Esophagus squamous epithelium (tissue), 5 donors: ENCODE data around the gene APOL5. TPM values are rescaled to one million over a fixed set of nuclear protein-coding genes. Genes with fewer than 3 reads are reported as not detected.
A peak's percentile ranks its signal among the peaks of the same experiment; 100 is the strongest.
"Not testable (repeated sequence)": the region's sequence is repeated elsewhere in the genome, so short reads cannot be mapped to it uniquely, and the experiment has no call there.

Source experiments
- DNase-seq: peaks from one replicate; lab custom pipeline; 2025; lab: John Stamatoyannopoulos, UW
- H3K27ac ChIP-seq, 4 donors: fragments of 200-600 bp; sonication (generic); one replicate each; pipeline ENCODE4 v1.5.1; 2016 to 2019; ENCODE audit warnings: mild to moderate bottlenecking in 1 of 4
- H3K27me3 ChIP-seq, 4 donors: fragments of 200-600 bp; sonication (generic); 1 replicate in 3 of 4; 2 replicates in 1 of 4; pipeline versions ENCODE4 v1.5.1 to v1.6.0; 2017 to 2021; ENCODE audit warnings: antibody characterized with exemption in 1 of 4
- H3K36me3 ChIP-seq, 3 donors: fragments of 200-600 bp; sonication (generic); one replicate each; pipeline ENCODE4 v1.5.1; 2016 to 2019
- H3K4me1 ChIP-seq, 3 donors: fragments of 200-600 bp; sonication (generic); one replicate each; pipeline ENCODE4 v1.5.1; 2017 to 2019
- H3K4me3 ChIP-seq, 4 donors: fragments of 200-600 bp; sonication (generic); 1 replicate in 3 of 4; 2 replicates in 1 of 4; pipeline ENCODE4 v1.5.1; 2016 to 2019; ENCODE audit warnings: mild to moderate bottlenecking in 2 of 4, moderate library complexity in 1 of 4
- H3K9me3 ChIP-seq, 3 donors: fragments of 200-600 bp; sonication (generic); one replicate each; pipeline ENCODE4 v1.5.1; 2016 to 2019
- POLR2A ChIP-seq, 4 donors: fragments of 450-650 bp; IDR thresholded peaks; one replicate each; pipeline ENCODE4 v1.6.1; 2017; ENCODE audit warnings: antibody characterized with exemption in 4 of 4, mild to moderate bottlenecking in 4 of 4, moderate library complexity in 3 of 4
- WGBS, 2 donors: methylation state at CpG; one replicate each; pipeline ENCODE4 v1.1.5; 2018; 5-methylcytosine and 5-hydroxymethylcytosine counted together
- intact Hi-C: fragments of 100-400 bp; cut with DNase I; formaldehyde crosslinking; loops from one replicate; pipeline ENCODE4 v1.15.0; 2022
- total RNA-seq, 4 donors: library from RNA; depleted of rRNA; stranded (reverse); fragments of >200 nt; gene quantifications; one replicate each; pipeline ENCODE4 v1.1.0, GENCODE V29; 2016
- TF ChIP-seq, protein P1 (sequence below), 6 experiments: fragments of 450-650 bp in 4 of 6; fragments of 200-600 bp in 2 of 6; sonication (generic) in 2 of 6; IDR thresholded peaks; one replicate each; pipeline ENCODE4 v1.5.1; 2016 to 2019; ENCODE audit warnings: antibody characterized with exemption in 6 of 6, mild to moderate bottlenecking in 4 of 6, moderate library complexity in 4 of 6
- donor health status: DM: yes; HTN: yes; CAD: no.

APOL5 gene
- total RNA-seq, 4 donors from 2014 or later = not detected

DNA sequence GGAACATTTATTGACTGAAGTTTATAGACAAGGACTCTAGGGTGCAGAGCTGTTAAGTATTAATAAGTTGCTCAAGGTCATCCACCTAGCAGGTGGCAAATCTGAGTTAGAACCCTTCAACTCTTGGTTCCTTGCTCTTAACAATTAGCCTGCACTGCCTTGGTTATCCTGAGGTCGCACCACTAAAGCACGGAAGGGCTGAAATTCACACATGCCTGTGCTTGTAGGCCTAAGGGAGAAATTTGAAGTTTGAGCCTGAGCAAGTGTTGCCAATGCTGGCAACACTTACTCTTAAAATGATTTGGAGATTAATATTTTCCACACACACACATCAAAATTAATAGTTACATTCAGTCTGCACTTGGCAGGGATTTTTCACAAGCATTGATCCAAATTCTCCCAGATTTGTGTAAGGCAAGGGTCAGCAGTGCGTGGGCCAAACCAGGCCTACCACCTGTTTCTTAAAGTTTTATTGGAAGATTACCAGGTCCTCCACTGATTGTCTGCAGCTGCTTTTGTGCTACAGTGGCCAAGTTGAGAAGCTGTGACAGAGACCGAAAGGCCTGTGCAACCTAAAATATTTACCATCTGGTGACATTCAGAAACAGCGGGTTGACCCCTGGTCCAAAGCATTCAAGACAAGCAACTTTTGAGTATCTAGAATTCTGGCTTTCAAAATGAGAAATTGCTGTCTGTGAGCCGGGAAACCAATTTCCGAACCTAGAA lies 16.3 kb downstream of the APOL5 start:
- TF ChIP-seq, protein P1, sequence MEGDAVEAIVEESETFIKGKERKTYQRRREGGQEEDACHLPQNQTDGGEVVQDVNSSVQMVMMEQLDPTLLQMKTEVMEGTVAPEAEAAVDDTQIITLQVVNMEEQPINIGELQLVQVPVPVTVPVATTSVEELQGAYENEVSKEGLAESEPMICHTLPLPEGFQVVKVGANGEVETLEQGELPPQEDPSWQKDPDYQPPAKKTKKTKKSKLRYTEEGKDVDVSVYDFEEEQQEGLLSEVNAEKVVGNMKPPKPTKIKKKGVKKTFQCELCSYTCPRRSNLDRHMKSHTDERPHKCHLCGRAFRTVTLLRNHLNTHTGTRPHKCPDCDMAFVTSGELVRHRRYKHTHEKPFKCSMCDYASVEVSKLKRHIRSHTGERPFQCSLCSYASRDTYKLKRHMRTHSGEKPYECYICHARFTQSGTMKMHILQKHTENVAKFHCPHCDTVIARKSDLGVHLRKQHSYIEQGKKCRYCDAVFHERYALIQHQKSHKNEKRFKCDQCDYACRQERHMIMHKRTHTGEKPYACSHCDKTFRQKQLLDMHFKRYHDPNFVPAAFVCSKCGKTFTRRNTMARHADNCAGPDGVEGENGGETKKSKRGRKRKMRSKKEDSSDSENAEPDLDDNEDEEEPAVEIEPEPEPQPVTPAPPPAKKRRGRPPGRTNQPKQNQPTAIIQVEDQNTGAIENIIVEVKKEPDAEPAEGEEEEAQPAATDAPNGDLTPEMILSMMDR (IDR thresholded peaks at IDR 0.05) = peak in 2 of 6 experiments; percentile 25 to 27
- no peak for TF ChIP-seq POLR2A (IDR thresholded peaks at IDR 0.05)
- DNase-seq = no peak
- WGBS, 2 donors = 29 to 39% methylated on average over 3 to 5 of the region's 7 CpGs
- intact Hi-C loops = no loop called here
- H3K9me3 ChIP-seq = no peaks in the 10 kb centered on the region
- no peak overlapping the region for H3K4me3 ChIP-seq
- peaks cover 0 to 13% (median 6%) of the 10 kb centered on the region in 3 donors for H3K4me1 ChIP-seq
- H3K36me3 ChIP-seq = peaks cover 0 to 28% (median 0%) of the 10 kb centered on the region in 3 donors
- H3K27ac ChIP-seq = no peak overlapping the region
- H3K27me3 ChIP-seq = no peaks in the 10 kb centered on the region

DNA sequence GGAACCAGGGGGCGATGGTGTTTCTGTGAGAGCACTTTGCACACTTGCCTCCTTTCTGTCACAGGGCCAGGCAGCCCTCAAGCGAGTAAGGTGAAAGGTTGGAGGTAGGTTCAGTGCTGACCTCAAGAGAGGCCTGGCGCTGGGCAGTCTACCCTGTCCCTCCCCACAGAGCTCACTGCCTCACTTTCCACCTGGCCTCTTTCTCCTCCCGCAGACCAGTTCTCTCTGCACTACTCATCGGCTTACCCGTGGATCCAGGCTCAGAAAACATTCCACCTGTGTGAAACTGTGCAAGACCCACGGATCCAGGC lies 16.8 kb downstream of the APOL5 start:
- H3K27ac ChIP-seq = no peak overlapping the region
- H3K4me1 ChIP-seq = peaks cover 0 to 16% (median 6%) of the 10 kb centered on the region in 3 donors
- H3K9me3 ChIP-seq = no peaks in the 10 kb centered on the region
- peaks cover 0 to 33% (median 0%) of the 10 kb centered on the region in 3 donors for H3K36me3 ChIP-seq
- WGBS, 2 donors = 74 to 83% methylated on average over 1 to 7 of the region's 7 CpGs
- no peak for DNase-seq
- H3K4me3 ChIP-seq = no peak overlapping the region
- H3K27me3 ChIP-seq = no peaks in the 10 kb centered on the region
- intact Hi-C loops = no loop called here
- TF ChIP-seq, protein P1 (IDR thresholded peaks at IDR 0.05) = no peak
- TF ChIP-seq POLR2A (IDR thresholded peaks at IDR 0.05) = no peak

DNA sequence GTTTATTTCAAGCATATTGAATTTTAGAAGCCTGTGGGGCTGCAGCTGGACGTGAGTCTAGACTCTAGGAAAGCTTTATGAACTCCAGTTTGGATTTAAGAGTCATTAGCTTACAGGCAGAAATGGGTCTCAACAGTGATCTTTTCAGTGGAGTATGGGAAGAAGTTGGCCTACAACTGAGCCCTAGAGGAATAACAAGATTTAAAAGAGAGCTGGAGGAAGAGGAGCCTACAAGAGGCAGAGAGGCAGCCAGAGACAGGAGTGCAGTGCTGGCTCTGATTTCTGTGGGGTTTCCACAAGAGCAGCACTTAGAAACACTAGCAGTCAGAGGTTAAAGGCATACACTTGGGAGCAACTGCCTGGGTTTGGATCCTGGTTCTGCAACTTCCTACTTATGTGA lies 17.9 kb downstream of the APOL5 start:
- Histone ChIP-seq H3K4me3 (no peak overlapping the region), H3K27me3 (no peaks in the 10 kb centered on the region), H3K36me3 (peaks cover 0 to 43% (median 0%) of the 10 kb centered on the region in 3 donors), H3K27ac (no peak overlapping the region), H3K9me3 (no peaks in the 10 kb centered on the region), H3K4me1 (peaks cover 0 to 22% (median 6%) of the 10 kb centered on the region in 3 donors)
- intact Hi-C loops = no loop called here
- 55 to 79% methylated on average over 1 of the region's 1 CpG for WGBS, 2 donors
- DNase-seq = no peak
- no peak for TF ChIP-seq POLR2A (IDR thresholded peaks at IDR 0.05)
- TF ChIP-seq, protein P1 (IDR thresholded peaks at IDR 0.05) = no peak

DNA sequence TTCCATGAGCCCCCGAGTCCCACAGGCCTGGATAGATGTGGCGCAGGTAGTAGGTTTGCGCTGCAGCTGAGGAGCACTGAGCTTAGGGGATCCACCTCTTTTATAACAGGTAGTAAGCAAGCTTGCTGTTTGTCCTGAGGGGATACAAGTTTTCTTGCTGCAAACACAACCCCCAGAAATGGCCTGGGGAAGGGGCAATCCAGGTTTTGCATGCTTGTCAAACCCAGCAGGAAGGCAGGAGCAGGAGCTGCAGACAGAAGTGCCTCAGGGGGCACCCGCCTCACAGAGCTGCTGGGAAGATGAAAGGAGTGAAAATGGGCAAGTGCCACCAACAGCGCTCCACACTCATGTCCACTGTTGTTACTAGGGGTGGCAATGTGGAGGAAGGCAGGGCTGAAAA lies 18.5 kb downstream of the APOL5 start:
- no peaks in the 10 kb centered on the region for H3K9me3 ChIP-seq
- no peak for DNase-seq

DNA sequence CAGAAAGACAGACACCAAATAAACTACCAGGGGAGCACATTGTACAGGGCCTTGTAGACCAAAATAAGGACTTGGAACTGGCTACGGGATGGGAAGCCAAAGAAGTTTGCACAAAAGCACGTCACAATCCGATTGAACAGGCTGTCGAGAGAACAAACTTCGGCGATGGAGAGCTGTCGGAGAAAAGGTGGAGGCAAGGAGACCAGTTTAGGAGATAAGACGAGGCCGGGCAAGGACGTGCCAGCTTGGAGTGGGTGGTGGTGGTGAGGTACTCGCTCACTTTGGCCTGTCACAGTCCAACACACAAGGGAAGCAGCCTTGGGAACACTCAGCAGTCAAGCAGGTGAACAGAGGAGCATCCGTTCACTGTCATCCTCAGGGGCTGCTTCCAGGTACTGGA lies 19.0 kb downstream of the APOL5 start:
- Histone ChIP-seq H3K27me3 (no peaks in the 10 kb centered on the region), H3K4me3 (no peak overlapping the region), H3K9me3 (no peaks in the 10 kb centered on the region), H3K36me3 (peaks cover 0 to 50% (median 0%) of the 10 kb centered on the region in 3 donors), H3K27ac (no peak overlapping the region), H3K4me1 (peaks cover 0 to 22% (median 6%) of the 10 kb centered on the region in 3 donors)
- no peak for TF ChIP-seq POLR2A (IDR thresholded peaks at IDR 0.05)
- TF ChIP-seq, protein P1 (IDR thresholded peaks at IDR 0.05) = no peak
- intact Hi-C loops = no loop called here
- whole genome bisulfite sequencing, 2 donors = 89 to 92% methylated on average over 12 of the region's 12 CpGs
- DNase-seq = no peak

More for the DNA sequence above, 18.5 kb downstream of the APOL5 start:
- no peak overlapping the region for H3K4me3 ChIP-seq
- intact Hi-C loops = no loop called here
- peaks cover 0 to 44% (median 0%) of the 10 kb centered on the region in 3 donors for H3K36me3 ChIP-seq
- TF ChIP-seq, protein P1 (IDR thresholded peaks at IDR 0.05) = no peak
- no peak for TF ChIP-seq POLR2A (IDR thresholded peaks at IDR 0.05)
- peaks cover 0 to 22% (median 6%) of the 10 kb centered on the region in 3 donors for H3K4me1 ChIP-seq
- whole genome bisulfite sequencing, 2 donors = 96% methylated on average over 5 of the region's 5 CpGs
- H3K27me3 ChIP-seq = no peaks in the 10 kb centered on the region
- H3K27ac ChIP-seq = no peak overlapping the region

DNA sequence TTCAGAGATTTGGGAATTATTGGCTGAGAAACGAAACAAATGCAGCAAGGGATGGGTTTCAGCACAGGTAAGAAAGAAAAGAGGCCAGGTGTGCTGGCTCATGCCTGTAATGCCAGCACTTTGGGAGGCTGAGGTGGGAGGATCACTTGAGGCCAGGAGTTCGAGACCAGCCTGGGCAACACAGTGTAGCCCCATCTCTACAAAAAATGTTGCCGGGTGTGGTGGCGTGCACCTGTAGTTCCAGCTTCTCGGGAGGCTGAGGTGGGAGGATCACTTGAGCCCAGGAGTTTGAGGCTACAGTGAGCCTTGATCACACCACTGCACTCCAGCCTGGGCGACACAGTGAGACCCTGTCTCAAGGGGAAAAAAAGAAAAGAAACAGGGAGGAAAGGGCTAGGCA lies 20.2 kb downstream of the APOL5 start:
- intact Hi-C loops, H3K9me3 ChIP-seq: not testable (repeated sequence)

More for the DNA sequence above, 20.2 kb downstream of the APOL5 start:
- WGBS, 2 donors = 68 to 90% methylated on average over 3 of the region's 6 CpGs
- H3K4me1 ChIP-seq = peaks cover 0 to 28% (median 6%) of the 10 kb centered on the region in 3 donors
- DNase-seq, H3K4me3 ChIP-seq, H3K27ac ChIP-seq, H3K27me3 ChIP-seq: not testable (repeated sequence)
- H3K36me3 ChIP-seq = peaks cover 0 to 61% (median 0%) of the 10 kb centered on the region in 3 donors
